Measurements from ENCODE around the gene PKLR. TPM values are rescaled to one million over a fixed set of nuclear protein-coding genes. Genes with fewer than 3 reads are reported as not detected.
A peak's percentile ranks its signal among the peaks of the same experiment; 100 is the strongest.

The PKLR gene
- total RNA-seq, 4 donors from 2014 or later: not detected

DNA sequence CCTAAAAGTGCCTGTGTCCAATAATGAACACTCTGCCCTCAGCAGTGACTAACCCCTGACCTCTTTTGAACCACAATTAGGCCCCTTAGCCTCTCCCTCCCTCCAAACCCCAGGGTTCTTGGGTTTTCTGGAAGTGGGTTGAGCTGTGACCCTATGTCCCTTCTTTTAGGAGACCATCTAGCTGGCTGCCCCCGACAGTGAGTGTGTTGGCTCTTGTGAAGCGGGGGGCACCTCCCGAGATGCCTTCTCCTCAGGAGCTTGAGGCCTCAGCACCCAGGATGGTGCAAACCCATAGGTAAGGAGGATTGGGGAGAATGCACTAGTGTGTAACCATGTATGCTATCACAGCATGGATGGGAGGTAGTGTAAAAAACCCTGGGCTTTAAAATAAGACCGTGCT is 26.7 kb upstream of the PKLR start:
- H3K4me1 ChIP-seq: peaks cover 7 to 9% of the 10 kb centered on the region in 2 donors
- no peak overlapping the region for H3K27ac ChIP-seq
- H3K36me3 ChIP-seq: peaks cover 13 to 18% of the 10 kb centered on the region in 2 donors
- WGBS, 2 donors: 89 to 91% methylated on average over 4 of the region's 4 CpGs
- intact Hi-C loops (cut with DNase I): no loop called here
- no peak for DNase-seq
- TF ChIP-seq POLR2A (IDR thresholded peaks at IDR 0.05) (no peak), CTCF (IDR thresholded peaks at IDR 0.05) (no peak)
- H3K27me3 ChIP-seq: no peaks in the 10 kb centered on the region
- H3K4me3 ChIP-seq (replicated peaks in 1 of 3): no peak overlapping the region
- H3K9me3 ChIP-seq: no peaks in the 10 kb centered on the region

- Histone ChIP-seq H3K4me3 (replicated peaks in 1 of 3) (no peak overlapping the region), H3K9me3 (no peaks in the 10 kb centered on the region), H3K4me1 (peaks cover 18 to 20% of the 10 kb centered on the region in 2 donors), H3K27ac (no peak overlapping the region), H3K27me3 (no peaks in the 10 kb centered on the region), H3K36me3 (peaks cover 13 to 18% of the 10 kb centered on the region in 2 donors)
- TF ChIP-seq POLR2A (IDR thresholded peaks at IDR 0.05): no peak
- intact Hi-C loops (cut with DNase I): no loop called here
- no peak for DNase-seq
- 85 to 100% methylated on average over 1 to 6 of the region's 7 CpGs for WGBS, 2 donors
Measured at GRCh38 chr1:155326631-155327037, 25.4 kb upstream of the PKLR start.

DNA sequence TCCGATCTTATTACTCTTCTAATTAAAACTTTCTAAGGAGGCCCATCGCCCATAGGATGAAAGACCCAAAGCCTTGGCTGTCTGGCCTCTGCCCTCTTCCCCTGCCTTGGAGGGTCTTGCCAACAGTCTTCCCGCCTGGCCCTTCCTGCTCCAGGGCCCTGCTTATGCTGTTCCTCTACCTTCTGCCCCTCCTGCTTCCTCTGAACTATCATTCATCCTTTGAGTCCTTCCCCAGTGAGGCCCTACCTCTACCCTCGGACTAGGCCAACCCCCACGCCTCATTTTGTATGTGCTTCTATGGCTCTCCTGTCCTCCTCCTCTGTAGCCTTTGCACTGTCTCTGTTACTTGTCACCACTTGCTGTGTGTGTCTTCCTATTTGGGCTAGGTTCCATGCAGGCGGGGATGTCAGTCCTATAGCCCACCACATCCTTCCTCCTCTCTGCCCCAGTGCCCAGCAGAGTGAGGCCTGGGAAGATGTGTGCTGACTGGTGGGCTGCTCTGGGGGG is 24.8 kb upstream of the PKLR start:
- TF ChIP-seq POLR2A (IDR thresholded peaks at IDR 0.05): no peak
- TF ChIP-seq CTCF (IDR thresholded peaks at IDR 0.05): no peak
- Histone ChIP-seq H3K4me1 (peaks cover 21 to 25% of the 10 kb centered on the region in 2 donors), H3K9me3 (no peaks in the 10 kb centered on the region), H3K4me3 (replicated peaks in 1 of 3) (no peak overlapping the region), H3K36me3 (peaks cover 9 to 14% of the 10 kb centered on the region in 2 donors), H3K27ac (no peak overlapping the region), H3K27me3 (no peaks in the 10 kb centered on the region)
- DNase-seq: no peak
- intact Hi-C loops (cut with DNase I): no loop called here
- 93 to 96% methylated on average over 6 of the region's 6 CpGs for WGBS, 2 donors

DNA sequence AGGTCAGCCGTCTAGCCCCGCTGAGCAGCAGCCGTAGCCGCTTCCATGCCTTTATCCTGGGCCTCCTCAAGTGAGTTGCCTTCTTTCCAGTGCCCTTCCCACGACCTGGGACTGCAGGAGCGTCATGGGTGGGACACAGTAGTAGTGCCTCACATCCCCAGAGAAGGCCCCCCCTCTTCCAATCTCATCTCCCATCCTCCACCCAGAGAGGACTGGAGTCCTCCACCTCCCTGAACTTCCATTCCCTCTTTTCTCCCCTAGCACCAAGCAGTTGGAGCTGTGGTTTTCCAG is 24.3 kb upstream of the PKLR start:
- no peak for DNase-seq
- H3K27ac ChIP-seq: peak overlapping the region in 2 of 3 donors; percentile 13 to 97
- H3K9me3 ChIP-seq: no peaks in the 10 kb centered on the region
- H3K27me3 ChIP-seq: no peaks in the 10 kb centered on the region
- peak overlapping the region in 1 of 3 donors; percentile 84 for H3K4me3 ChIP-seq (replicated peaks in 1 of 3)
- 32 to 39% methylated on average over 6 of the region's 6 CpGs for WGBS, 2 donors
- H3K36me3 ChIP-seq: peaks cover 4 to 10% of the 10 kb centered on the region in 2 donors
- TF ChIP-seq CTCF (IDR thresholded peaks at IDR 0.05): no peak
- TF ChIP-seq POLR2A (IDR thresholded peaks at IDR 0.05): no peak
- intact Hi-C loops (cut with DNase I): no loop called here
- peaks cover 25 to 28% of the 10 kb centered on the region in 2 donors for H3K4me1 ChIP-seq

DNA sequence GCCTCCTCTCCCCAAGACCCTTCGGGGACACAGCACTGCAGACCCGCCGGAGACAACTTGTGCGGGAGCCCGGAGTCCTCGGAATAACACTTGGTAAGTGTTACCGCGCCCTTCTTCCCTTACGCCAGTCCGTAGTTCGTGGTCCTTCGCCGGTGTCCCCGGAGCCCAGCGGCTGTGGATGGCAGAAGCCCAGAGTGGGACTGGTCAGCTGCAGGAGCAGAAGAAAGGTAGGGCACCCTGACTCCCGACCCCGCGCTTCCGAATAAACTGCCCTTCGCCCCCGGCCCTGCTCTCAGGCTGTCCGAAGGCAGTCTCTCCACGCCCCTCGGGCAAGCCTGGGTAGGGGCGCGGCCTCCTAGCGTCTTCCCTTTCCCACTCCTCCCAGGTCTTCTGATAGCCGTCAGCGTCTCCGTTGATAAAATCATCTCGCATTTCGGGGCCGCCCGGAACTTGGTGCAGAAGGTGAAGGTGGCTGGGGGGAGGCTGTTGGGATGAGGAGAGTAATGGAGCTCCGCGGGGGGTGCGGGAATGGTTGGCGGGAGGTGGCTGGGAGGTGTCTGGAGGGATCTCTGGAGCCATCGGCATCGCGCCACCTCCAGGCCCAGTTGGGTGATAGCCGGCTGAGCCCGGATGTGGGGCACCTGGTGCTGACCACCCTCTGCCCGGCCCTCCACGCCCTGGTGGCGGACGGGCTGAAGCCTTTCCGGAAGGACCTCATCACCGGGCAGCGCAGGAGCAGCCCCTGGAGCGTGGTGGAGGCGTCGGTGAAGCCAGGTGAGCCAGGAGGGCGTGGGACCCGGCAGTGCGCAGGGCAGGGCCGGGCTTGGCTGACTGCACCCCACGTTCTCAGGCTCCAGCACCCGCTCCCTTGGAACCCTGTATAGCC is 23.7 kb upstream of the PKLR start:
- WGBS, 2 donors: 4 to 12% methylated on average over 11 to 33 of the region's 59 CpGs
- intact Hi-C loops (cut with DNase I): loop anchor here (5.0 kb wide), 2 partner anchors 48 to 68 kb away; partner anchors contain the start of genes ENTREP3 and HCN3
- Histone ChIP-seq H3K4me1 (peaks cover 30 to 33% of the 10 kb centered on the region in 2 donors), H3K36me3 (peaks cover 0 to 10% of the 10 kb centered on the region in 2 donors), H3K9me3 (no peaks in the 10 kb centered on the region), H3K27me3 (no peaks in the 10 kb centered on the region), H3K27ac (peak overlapping the region in 2 of 3 donors; percentile 13 to 97), H3K4me3 (replicated peaks in 1 of 3) (peak overlapping the region; percentile 66 to 84 (median 84))
- TF ChIP-seq POLR2A (IDR thresholded peaks at IDR 0.05): no peak
- peak in 5 of 6 experiments; percentile 32 to 48 (median 45) for TF ChIP-seq CTCF (IDR thresholded peaks at IDR 0.05)
- peak; percentile 67 to 76 for DNase-seq
